A673 (cell line): ENCODE data around the gene BMPR1A. TPM values are rescaled to one million over a fixed set of nuclear protein-coding genes. Genes with fewer than 3 reads are reported as not detected.
"Not testable (repeated sequence)": the region's sequence is repeated elsewhere in the genome, so short reads cannot be mapped to it uniquely, and the experiment has no call there.

Experiments used
- BruUV-seq: library from RNA; stranded (reverse); fragments of 400-500 nt; replicated peaks from 2 replicates; lab custom pipeline; 2021; lab: Mats Ljungman, UMichigan
- CTCF ChIA-PET: fragments of 300-600 bp; sonication (Branson Sonifier 250); formaldehyde crosslinking; loops from one replicate; lab custom pipeline; 2022; ENCODE audit warnings: antibody characterized with exemption; lab: Charles Lee
- POLR2A ChIA-PET: fragments of 300-600 bp; sonication (Branson Sonifier 250); formaldehyde crosslinking; loops from one replicate; lab custom pipeline; 2022; ENCODE audit warnings: antibody characterized with exemption; ENCODE audit not compliant: low non-redundant PET; lab: Charles Lee
- DNase-seq: peaks from one replicate; pipeline ENCODE4 v3.0.0-alpha.2; 2015; ENCODE audit warnings: low spot score
- H3K27ac ChIP-seq: fragments of 200-600 bp; sonication (generic); 2 replicates; pipeline ENCODE4 v1.5.1; 2016; ENCODE audit warnings: mixed run types, low read depth, mild to moderate bottlenecking, mixed read lengths, antibody characterized with exemption, low read length; ENCODE audit not compliant: poor library complexity, severe bottlenecking
- H3K27me3 ChIP-seq: fragments of 200-600 bp; sonication (generic); replicated peaks from 2 replicates; pipeline ENCODE4 v1.6.1; 2017; ENCODE audit warnings: mixed run types, low read depth, mild to moderate bottlenecking, mixed read lengths, antibody characterized with exemption, low read length; ENCODE audit not compliant: insufficient read depth, poor library complexity
- H3K36me3 ChIP-seq: fragments of 200-600 bp; sonication (generic); 2 replicates; pipeline ENCODE4 v1.6.1; 2016; ENCODE audit warnings: mixed run types, mild to moderate bottlenecking, mixed read lengths, antibody characterized with exemption, low read length; ENCODE audit not compliant: insufficient read depth, poor library complexity, severe bottlenecking
- H3K4me1 ChIP-seq: fragments of 200-600 bp; sonication (generic); 2 replicates; pipeline ENCODE4 v1.6.1; 2017; ENCODE audit warnings: mixed run types, mild to moderate bottlenecking, mixed read lengths, antibody characterized with exemption, low read length; ENCODE audit not compliant: insufficient read depth, poor library complexity, severe bottlenecking
- H3K4me3 ChIP-seq: fragments of 200-600 bp; sonication (generic); 2 replicates; pipeline ENCODE4 v1.5.1; 2016; ENCODE audit warnings: low read depth, mixed run types, mild to moderate bottlenecking, mixed read lengths, low read length; ENCODE audit not compliant: poor library complexity, severe bottlenecking
- H3K9me3 ChIP-seq: fragments of 200-600 bp; sonication (generic); 2 replicates; pipeline ENCODE4 v1.6.1; 2016; ENCODE audit warnings: mixed run types, low read depth, mild to moderate bottlenecking, mixed read lengths, antibody characterized with exemption, low read length; ENCODE audit not compliant: poor library complexity, severe bottlenecking
- CTCF ChIP-seq: fragments of 300-800, 200-600 bp; sonication (generic); conservative IDR thresholded peaks from 2 replicates; pipeline ENCODE4 v1.5.1; 2017; ENCODE audit warnings: low read depth, mild to moderate bottlenecking, antibody characterized with exemption, low read length, moderate library complexity, mixed read lengths
- EZH2 ChIP-seq: fragments of 200-600 bp; sonication (generic); IDR thresholded peaks from 2 replicates; pipeline ENCODE4 v1.6.1; 2017; ENCODE audit warnings: borderline replicate concordance, low read depth, mild to moderate bottlenecking, mixed read lengths, antibody characterized with exemption, low read length; ENCODE audit not compliant: poor library complexity, severe bottlenecking
- intact Hi-C: fragments of 100-400 bp; cut with micrococcal nuclease; formaldehyde crosslinking; loops from one replicate; pipeline ENCODE4 v1.10.0; 2022; ENCODE audit not compliant: unreplicated experiment
- total RNA-seq: library from RNA; stranded (reverse); gene quantifications from 2 replicates; pipeline ENCODE4 v1.2.3, GENCODE V29; 2021

BMPR1A gene
- total RNA-seq, 1 experiment from 2014 or later: 136 TPM

GRCh38 chr10:86946213-86947155 lies 190.1 kb downstream of the BMPR1A start:
- DNase-seq: no peak
- no peaks in the 10 kb centered on the region for H3K9me3 ChIP-seq
- CTCF ChIA-PET: no interaction called here
- TF ChIP-seq CTCF: no peak
- no peak for TF ChIP-seq EZH2
- no peaks in the 10 kb centered on the region for H3K27me3 ChIP-seq
- H3K4me1 ChIP-seq: no peaks in the 10 kb centered on the region
- BruUV-seq: no TSS peak
- H3K36me3 ChIP-seq: no peaks in the 10 kb centered on the region
- intact Hi-C loops: no loop called here
- POLR2A ChIA-PET: no interaction called here
- no peak overlapping the region for H3K4me3 ChIP-seq
- no peak overlapping the region for H3K27ac ChIP-seq

- BruUV-seq, POLR2A ChIA-PET, H3K4me1 ChIP-seq, H3K36me3 ChIP-seq, DNase-seq, H3K27me3 ChIP-seq, H3K4me3 ChIP-seq, H3K27ac ChIP-seq, intact Hi-C loops, H3K9me3 ChIP-seq: not testable (repeated sequence)
- CTCF ChIA-PET: interaction anchor here (0.8 kb wide), 1 partner anchor 32 kb away, joined by 3 read pairs; no protein-coding TSS in a partner anchor
Observed at GRCh38 chr10:86947806-86948205, 191.4 kb downstream of the BMPR1A start.

GRCh38 chr10:86950349-86950748 lies 193.9 kb downstream of the BMPR1A start:
- no peak for DNase-seq

More at GRCh38 chr10:86950349-86950748, 193.9 kb downstream of the BMPR1A start:
- no peak overlapping the region for H3K27ac ChIP-seq
- no peak overlapping the region for H3K4me3 ChIP-seq
- H3K4me1 ChIP-seq: peaks cover 20% of the 10 kb centered on the region
- no peak for TF ChIP-seq CTCF
- TF ChIP-seq EZH2: no peak
- H3K9me3 ChIP-seq: no peaks in the 10 kb centered on the region
- POLR2A ChIA-PET: no interaction called here
- no peaks in the 10 kb centered on the region for H3K36me3 ChIP-seq
- CTCF ChIA-PET: no interaction called here
- BruUV-seq: no TSS peak
- intact Hi-C loops: no loop called here
- H3K27me3 ChIP-seq: no peaks in the 10 kb centered on the region
